ENCODE measurements around the gene CACNG5. TPM values are rescaled to one million over a fixed set of nuclear protein-coding genes. Genes with fewer than 3 reads are reported as not detected.
A peak's percentile ranks its signal among the peaks of the same experiment; 100 is the strongest.

Gene CACNG5
- total and polyA plus RNA-seq, 7 donors = 1.1 TPM; not detected in 6

DNA sequence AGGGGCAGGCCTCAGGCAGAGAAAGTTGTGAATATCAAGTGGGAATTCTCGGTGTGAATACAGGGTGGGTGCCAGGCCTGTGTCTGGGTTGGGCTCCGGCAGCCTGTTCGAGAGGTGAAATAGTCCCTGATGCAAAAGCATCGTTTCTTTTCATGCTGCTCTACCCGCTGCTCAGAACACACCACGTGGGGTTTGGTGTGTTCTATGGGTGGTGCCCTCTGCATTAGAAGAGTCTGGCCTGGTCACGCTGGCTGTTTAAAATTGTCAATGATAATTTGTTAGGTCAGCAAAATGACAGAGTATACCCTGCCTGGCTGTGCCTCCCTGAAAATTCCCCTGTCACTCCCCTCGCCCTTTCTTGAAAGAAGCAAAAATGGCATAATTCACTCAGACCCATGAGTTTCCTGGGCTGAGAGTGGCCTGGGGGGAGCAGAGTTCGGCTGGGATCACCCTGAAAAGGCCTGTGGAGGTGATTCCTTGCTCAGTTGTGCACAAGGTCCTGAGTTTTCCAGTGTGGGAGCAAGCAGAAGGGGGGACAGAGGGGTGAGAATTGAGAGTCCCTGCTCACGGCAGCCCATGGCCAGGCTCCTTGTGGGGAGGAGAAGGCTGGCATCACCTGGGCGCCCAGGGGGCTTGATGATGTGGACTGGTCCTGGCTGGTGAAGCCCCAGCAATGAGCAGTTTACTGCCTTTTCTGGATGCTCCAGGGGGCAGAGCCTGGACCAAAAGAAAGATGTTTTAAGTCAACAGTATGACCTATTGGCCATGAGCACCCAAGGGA lies 3.2 kb downstream of the CACNG5 start:
- H3K4me1 ChIP-seq = peaks cover 0 to 3% (median 0%) of the 10 kb centered on the region in 4 donors
- intact Hi-C loops (cut with DNase I) = no loop called here
- H3K27ac ChIP-seq = no peak overlapping the region
- no peaks in the 10 kb centered on the region for H3K9me3 ChIP-seq
- no peak overlapping the region for H3K4me3 ChIP-seq
- peaks cover 11 to 52% (median 26%) of the 10 kb centered on the region in 3 donors for H3K27me3 ChIP-seq
- no peaks in the 10 kb centered on the region for H3K36me3 ChIP-seq
- peak; percentile 58 for DNase-seq
- 76% methylated on average over 11 of the region's 11 CpGs for WGBS, 2 donors
- no peak for TF ChIP-seq POLR2A (IDR thresholded peaks at IDR 0.05)
- TF ChIP-seq, protein P1, sequence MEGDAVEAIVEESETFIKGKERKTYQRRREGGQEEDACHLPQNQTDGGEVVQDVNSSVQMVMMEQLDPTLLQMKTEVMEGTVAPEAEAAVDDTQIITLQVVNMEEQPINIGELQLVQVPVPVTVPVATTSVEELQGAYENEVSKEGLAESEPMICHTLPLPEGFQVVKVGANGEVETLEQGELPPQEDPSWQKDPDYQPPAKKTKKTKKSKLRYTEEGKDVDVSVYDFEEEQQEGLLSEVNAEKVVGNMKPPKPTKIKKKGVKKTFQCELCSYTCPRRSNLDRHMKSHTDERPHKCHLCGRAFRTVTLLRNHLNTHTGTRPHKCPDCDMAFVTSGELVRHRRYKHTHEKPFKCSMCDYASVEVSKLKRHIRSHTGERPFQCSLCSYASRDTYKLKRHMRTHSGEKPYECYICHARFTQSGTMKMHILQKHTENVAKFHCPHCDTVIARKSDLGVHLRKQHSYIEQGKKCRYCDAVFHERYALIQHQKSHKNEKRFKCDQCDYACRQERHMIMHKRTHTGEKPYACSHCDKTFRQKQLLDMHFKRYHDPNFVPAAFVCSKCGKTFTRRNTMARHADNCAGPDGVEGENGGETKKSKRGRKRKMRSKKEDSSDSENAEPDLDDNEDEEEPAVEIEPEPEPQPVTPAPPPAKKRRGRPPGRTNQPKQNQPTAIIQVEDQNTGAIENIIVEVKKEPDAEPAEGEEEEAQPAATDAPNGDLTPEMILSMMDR (IDR thresholded peaks at IDR 0.05) = no peak
- no peak for TF ChIP-seq EP300 (IDR thresholded peaks at IDR 0.05)
- TF ChIP-seq POLR2AphosphoS5 (IDR thresholded peaks at IDR 0.05) = no peak

DNA sequence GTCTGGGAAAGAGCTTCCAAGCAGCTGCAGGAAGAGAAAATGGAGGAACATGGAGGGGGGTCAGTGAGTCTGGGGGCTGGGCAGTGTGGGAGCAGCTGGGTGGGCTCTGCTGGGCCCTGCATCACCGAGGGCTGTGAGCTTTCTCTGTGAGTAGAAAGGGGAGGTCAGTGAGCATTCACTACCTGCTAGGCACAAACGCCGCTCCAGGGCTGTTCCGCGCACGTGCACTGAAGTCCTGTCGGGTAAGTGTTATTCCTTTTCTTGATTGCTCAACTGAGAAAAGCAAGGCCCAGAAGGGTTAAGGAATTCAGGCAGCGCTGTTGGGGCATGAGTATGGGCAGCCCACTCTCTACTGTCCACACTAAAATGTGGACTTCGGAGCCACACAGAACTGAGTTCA lies 4.7 kb downstream of the CACNG5 start:
- no peaks in the 10 kb centered on the region for H3K9me3 ChIP-seq
- H3K27me3 ChIP-seq = peaks cover 7 to 37% (median 22%) of the 10 kb centered on the region in 3 donors
- H3K4me3 ChIP-seq = no peak overlapping the region
- intact Hi-C loops (cut with DNase I) = no loop called here
- no peaks in the 10 kb centered on the region for H3K36me3 ChIP-seq
- 79 to 86% methylated on average over 9 of the region's 9 CpGs for WGBS, 2 donors
- DNase-seq = no peak
- TF ChIP-seq, protein P1 (IDR thresholded peaks at IDR 0.05) = no peak
- no peak for TF ChIP-seq POLR2A (IDR thresholded peaks at IDR 0.05)
- TF ChIP-seq EP300 (IDR thresholded peaks at IDR 0.05) = no peak
- TF ChIP-seq POLR2AphosphoS5 (IDR thresholded peaks at IDR 0.05) = no peak
- H3K27ac ChIP-seq = no peak overlapping the region
- H3K4me1 ChIP-seq = peaks cover 0 to 3% (median 0%) of the 10 kb centered on the region in 4 donors

GRCh38 chr17:66840061-66840460 lies 5.1 kb downstream of the CACNG5 start:
- Histone ChIP-seq H3K27me3 (peaks cover 2 to 32% (median 18%) of the 10 kb centered on the region in 3 donors), H3K9me3 (no peaks in the 10 kb centered on the region), H3K36me3 (no peaks in the 10 kb centered on the region), H3K4me3 (no peak overlapping the region), H3K4me1 (no peaks in the 10 kb centered on the region), H3K27ac (no peak overlapping the region)
- no peak for DNase-seq
- 69 to 74% methylated on average over 10 of the region's 10 CpGs for WGBS, 2 donors
- TF ChIP-seq POLR2AphosphoS5 (IDR thresholded peaks at IDR 0.05) = no peak
- no peak for TF ChIP-seq EP300 (IDR thresholded peaks at IDR 0.05)
- TF ChIP-seq POLR2A (IDR thresholded peaks at IDR 0.05) = no peak
- TF ChIP-seq, protein P1 (IDR thresholded peaks at IDR 0.05) = no peak
- intact Hi-C loops (cut with DNase I) = no loop called here

- 21 to 63% methylated on average over 4 of the region's 4 CpGs for WGBS, 2 donors
- Histone ChIP-seq H3K4me3 (no peak overlapping the region), H3K27me3 (peaks cover 0 to 20% (median 5%) of the 10 kb centered on the region in 3 donors), H3K27ac (no peak overlapping the region), H3K9me3 (no peaks in the 10 kb centered on the region), H3K4me1 (no peaks in the 10 kb centered on the region), H3K36me3 (no peaks in the 10 kb centered on the region)
- intact Hi-C loops (cut with DNase I) = no loop called here
- DNase-seq = no peak
- TF ChIP-seq, protein P1 (IDR thresholded peaks at IDR 0.05) = no peak
- no peak for TF ChIP-seq EP300 (IDR thresholded peaks at IDR 0.05)
- TF ChIP-seq POLR2AphosphoS5 (IDR thresholded peaks at IDR 0.05) = no peak
- no peak for TF ChIP-seq POLR2A (IDR thresholded peaks at IDR 0.05)
These were observed 6.4 kb downstream of the CACNG5 start for GRCh38 chr17:66841328-66841727.

Data from sigmoid colon (tissue), 7 donors.